Activated CD8-positive, alpha-beta memory T cell treated with anti-CD3 and anti-CD28 coated beads, Interleukin-2, amount 50 U/mL, for 48 hours (primary cell): ENCODE results near the gene SYNC.
"Not testable (repeated sequence)": the region's sequence is repeated elsewhere in the genome, so short reads cannot be mapped to it uniquely, and the experiment has no call there.

Experiments
- DNase-seq: peaks from one replicate; pipeline ENCODE4 v3.0.0-alpha.2; 2020

Gene SYNC

DNA sequence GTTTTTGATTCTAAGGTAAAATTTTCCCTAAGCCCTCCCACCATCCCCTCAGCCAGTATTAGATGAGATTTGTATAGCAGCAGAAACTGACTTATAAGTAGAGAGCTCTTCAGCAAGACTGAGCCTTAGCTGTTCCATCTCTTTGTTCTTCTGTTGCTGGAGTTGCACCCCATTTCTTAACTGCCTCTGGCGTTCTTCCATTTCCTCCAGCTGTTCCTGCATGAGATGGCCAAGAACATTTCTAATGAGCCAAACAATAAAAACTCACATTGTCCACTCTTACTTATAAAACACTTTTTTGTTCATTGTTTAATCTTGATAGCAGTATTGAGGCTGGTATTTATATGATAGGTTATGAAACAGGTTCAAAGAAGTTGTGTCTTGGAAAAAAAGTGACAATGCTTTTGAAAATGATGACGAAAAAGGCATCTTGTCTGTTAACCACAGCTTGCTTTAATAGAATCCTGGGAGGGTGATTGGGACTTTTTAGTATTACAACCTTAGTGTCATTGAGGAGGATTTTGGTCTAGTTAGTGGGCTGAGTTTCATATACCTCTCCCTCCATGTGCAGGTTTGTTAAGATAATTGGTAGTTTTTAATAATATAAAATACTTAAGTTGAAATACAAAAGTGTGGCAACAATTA is 18.3 kb downstream of the SYNC start:
- no peak for DNase-seq

DNA sequence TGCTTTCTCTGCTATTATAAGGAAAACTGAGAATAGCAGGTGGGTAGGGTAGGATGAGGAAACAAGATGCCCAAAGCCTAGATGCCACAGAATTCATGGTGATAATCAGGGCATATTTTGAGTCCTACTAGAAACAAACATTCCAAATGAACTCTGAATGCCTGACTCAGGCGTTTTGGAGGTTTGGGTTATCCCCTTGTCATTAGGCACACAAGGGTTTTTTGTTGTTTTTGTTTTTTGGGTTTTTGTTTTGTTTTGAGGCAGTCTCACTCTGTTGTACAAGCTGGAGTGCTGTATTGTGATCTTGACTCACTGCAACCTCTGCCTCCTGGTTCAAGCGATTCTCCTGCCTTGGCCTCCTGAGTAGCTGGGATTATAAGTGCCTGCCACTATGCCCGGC is 19.2 kb downstream of the SYNC start:
- DNase-seq = no peak

DNA sequence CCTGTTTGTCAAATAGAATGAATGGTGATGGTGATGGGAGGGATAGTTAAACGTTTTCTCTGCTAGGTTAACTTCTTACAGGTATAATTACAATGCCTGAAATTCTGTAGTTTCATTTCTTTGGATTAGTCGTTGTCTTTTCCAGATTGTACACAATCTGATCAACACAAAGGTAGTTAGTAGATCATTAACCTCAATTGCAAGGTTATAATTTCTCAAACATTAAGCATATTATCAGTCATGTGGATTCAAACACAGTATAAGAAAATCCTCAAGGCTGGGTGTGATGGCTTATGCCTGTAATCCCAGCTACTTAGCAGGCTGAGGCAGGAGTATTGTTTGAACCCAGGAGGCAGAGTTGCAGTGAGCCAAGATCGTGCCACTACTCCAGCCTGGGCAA is 20.6 kb downstream of the SYNC start:
- no peak for DNase-seq

DNA sequence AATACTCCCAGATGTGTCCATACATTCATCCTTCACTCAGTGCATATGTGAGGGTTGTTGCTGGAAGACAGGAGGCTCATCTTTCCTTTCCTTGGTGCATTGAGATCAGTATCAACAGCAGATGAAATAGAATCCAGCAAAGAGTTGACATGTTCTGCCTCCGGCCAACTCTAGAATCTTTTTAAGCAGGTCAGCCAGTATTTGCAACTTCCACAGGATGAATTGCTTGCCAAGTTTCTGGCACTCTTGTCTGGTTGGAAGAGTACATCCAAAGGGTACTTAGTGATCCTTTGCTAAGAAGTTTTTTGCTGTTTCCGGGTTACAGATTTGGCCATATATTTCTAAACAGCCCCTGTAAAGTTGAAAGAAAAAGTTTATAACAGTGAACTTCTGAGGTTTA is 21.1 kb downstream of the SYNC start:
- no peak for DNase-seq

- DNase-seq = no peak
Measured at GRCh38 chr1:32680642-32681041, 21.9 kb downstream of the SYNC start.

GRCh38 chr1:32679993-32680392 is 22.6 kb downstream of the SYNC start:
- DNase-seq = not testable (repeated sequence)

DNA sequence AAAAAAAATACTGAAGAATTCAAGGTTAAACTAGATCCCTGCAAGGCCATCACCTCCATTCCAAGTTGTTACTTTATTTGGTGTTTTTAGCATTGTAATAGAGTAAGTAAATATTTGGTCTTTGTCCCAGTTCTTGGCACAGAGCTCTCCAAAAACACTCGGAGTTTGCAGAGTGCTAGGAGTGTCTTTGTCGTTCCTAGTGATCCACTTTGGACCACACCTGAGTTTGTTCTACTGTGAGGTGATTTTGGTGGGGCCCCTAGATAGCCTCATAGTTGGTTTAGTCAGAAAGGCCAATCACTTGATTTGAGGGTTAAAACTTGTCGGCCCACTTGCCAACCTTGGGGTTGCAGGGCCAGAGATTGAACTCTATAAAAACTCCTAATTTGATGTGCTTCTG is 25.6 kb downstream of the SYNC start:
- DNase-seq = no peak

DNA sequence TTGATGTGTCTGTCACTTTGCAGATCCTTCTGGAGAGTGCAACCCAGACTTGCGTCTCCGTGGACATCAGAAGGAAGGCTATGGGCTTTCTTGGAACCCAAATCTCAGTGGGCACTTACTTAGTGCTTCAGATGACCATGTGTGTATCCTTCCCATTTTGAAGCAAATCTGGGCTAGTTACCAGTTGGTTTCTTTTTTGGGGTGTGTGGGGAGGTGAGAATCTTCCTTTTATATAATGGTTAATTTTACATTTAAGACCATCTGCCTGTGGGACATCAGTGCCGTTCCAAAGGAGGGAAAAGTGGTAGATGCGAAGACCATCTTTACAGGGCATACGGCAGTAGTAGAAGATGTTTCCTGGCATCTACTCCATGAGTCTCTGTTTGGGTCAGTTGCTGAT is 33.9 kb downstream of the SYNC start:
- not testable (repeated sequence) for DNase-seq

- no peak for DNase-seq
Measured at GRCh38 chr1:32666901-32667566, 35.5 kb downstream of the SYNC start.

DNA sequence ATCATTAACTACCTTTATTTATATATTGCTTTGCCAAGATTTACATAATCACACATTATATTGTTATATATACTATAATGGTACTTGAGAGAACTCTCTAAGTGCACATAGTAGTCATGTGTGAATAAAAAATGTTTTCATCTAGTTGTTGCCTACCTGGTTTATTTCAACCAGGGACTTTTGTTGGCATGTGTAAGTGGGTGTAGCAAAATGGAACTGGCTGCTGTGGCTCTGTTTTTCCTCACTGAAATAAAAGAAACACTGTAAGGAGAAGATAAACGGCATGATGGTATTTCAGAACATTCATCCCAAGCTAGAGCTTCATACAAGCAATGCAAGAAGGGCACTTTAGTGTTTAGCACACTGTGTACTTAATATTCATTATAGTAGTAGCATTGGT is 36.7 kb downstream of the SYNC start:
- DNase-seq = no peak

- DNase-seq = no peak
Measured at GRCh38 chr1:32659581-32659980, 43.0 kb downstream of the SYNC start.

DNA sequence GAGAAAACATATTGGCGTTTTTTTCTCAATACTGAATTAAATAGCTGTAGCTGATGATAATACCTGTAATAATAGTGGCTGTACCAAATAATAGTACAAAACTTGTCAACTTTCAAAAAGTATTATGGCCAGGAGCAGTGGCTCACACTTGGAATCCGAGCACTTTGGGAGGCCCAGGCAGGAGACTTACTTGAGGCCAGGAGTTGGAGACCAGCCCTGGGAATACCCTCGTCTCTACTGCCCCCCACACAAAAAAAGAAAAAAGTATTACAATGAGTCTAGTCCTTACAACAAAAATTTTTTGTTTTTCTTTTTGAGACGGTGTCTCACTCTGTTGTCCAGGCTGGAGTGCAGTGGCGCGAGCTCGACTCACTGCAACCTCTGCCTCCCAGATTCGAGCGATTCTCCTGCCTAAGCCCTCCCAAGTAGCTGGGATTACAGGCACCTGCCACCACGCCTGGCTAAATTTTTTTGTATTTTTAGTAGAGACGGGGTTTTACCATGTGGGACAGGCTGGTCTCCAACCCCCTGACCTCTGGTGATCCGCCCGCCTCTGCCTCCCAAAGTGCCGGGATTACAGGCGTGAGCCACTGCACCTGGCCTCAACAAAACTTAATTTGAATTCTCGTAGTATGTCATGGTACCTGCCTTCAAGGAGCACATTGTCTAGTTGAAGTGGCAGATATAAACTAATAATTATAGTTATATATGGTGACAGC is 50.2 kb downstream of the SYNC start:
- no peak for DNase-seq

GRCh38 chr1:32651461-32652073 is 51.0 kb downstream of the SYNC start:
- no peak for DNase-seq

DNA sequence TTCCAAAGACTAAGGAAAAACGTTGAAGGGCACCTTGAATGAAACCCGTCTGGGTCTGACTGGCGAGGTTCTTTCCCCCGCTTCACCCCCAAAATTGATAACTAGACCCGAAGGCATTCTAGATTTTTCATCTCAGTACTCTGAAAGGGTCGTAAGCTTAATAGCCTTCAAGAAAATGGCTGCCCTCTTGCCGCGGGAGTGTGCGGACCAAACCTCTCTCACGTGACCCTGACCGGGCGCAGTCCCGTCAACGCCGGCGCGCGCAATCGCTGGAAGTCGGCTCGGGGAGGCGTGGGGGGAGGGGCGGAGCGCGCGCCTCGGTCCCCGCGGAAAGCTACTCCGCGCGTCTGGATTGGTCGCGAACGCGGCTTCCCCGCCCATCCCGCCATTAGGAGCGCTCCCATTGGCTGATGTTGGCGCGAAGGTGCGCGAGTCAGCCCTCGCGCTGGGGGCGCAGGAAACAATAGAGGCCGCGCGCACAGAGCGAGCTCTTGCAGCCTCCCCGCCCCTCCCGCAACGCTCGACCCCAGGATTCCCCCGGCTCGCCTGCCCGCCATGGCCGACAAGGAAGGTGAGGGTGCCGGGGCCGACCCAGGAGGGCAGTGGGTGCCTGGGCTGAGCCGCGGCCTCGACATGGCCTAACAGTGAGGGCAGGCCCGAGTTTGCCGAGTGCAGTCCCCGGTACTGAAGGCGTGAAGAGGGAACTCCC is 51.7 kb downstream of the SYNC start, which contains the start of gene RBBP4:
RBBP4 (plus strand) TSS at position 457 of the 709 bp plus-strand sequence; CDS start at position 556, 99 bp downstream.
- peak; percentile 99 for DNase-seq

DNA sequence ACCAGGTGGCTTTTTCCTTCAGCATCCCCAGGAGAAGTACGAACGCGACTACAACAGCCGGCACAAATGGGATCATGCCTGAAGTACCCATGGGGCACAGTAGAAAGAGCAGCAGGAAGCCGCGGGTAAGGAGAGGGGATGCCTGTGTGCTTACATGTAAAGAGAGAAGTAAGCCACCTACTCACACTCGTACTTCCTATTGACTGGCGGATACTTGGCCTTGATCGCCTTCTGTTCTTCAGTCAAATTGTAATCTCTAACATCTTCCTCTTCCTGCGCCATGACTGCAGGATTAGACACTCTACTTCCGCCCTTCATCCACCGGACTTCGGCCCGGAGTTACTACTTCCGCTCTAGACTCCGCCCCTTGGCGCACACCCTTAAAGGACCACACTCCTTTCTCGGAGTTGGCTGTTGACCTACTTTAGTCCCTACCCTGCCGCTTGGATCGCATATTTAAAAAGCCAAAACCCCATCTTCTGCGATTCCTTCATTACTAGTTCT is 52.3 kb downstream of the SYNC start, which contains the start of gene ZBTB8OS:
ZBTB8OS (minus strand) TSS at position 303 of the 504 bp plus-strand sequence; CDS start at position 282, 21 bp downstream.
- peak; percentile 88 for DNase-seq

DNA sequence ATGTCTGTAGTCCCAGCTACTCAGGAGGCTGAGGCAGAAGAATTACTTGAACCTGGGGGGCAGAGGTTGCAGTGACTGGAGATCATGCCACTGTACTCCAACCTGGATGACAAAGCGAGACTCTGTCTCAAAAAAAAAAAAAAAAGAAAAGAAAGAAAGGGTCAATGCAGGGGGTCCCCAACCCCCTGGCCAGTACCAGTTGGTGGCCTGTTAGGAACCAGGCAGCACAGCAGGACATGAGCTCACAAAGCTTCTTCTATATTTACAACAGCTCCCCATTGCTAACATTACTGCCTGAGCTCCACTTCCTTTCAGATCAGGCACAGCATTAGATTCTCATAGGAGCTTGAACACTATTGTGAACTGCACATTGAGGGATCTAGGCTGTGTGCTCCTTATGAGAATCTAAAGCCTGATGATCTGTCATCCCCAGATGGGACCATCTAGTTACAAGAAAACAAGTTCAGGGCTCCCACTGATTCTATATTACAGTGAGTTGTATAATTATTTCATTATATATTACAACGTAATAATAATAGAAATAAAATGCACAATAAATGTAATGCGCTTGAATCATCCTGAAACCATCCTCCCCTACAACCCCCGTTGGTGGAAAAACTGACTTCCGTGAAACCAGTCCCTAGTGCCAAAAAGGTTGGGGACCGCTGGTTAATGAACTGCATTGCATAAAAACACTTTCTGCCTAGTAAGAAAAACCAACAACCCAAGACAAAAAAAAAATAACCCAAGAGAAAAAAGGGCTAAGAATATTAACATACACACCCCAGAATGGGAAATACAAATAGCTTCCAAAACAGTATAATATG is 55.0 kb downstream of the SYNC start:
- no peak for DNase-seq

- DNase-seq = no peak
Measured at GRCh38 chr1:32644426-32644825, 58.1 kb downstream of the SYNC start.

DNA sequence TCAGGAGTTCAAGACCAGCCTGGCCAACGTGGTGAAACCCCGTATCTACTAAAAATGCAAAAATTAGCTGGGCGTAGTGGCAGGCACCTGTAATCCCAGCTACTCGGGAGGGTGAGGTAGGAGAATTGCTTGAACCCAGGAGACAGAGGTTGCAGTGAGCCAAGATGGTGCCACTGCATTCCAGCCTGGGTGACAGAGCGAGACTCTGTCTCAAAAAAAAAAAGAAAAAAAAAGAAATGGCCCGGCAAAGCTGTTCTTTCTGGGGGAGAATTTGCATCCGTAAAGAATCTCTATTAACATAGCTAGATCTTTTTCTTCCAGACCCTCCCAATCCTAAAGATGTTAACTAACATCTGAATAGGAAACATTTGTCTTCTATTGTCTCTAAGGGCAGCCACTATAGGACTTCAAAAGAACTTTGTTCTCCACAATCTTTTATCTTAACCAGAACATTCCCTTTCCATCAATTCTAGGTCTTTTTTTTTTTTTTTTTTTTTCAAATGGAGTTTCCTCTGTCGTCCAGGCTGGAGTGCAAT is 60.2 kb downstream of the SYNC start:
- not testable (repeated sequence) for DNase-seq

DNA sequence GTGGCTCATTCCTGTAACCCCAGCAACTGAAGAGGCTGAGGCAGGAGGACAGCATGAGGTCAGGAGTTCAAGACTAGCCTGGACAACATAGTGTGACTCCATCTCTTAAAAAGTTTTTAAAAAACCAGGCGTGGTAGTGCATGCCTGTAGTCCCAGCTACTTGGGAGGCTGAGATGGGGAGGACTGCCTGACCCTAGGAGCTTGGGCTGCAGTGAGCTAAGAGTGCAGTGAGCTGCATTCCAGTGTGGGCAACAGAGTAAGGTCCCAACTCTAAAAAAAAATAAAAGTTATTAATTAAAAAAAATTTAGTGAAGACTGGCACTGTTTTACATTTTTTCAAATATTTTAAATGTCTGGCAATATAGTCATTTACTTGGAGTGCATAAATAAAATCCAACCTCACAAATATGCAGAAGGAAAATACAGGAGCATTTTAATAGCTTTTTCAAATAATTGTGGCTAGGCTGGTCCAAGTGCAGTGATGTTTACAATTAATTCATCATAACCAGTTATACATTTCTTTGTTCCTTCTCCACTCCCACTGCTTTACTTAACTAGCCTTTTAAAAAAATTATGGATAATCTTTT is 63.0 kb downstream of the SYNC start:
- DNase-seq = no peak

- DNase-seq = no peak
Measured at GRCh38 chr1:32636914-32637645, 65.5 kb downstream of the SYNC start.
